Stimulated activated CD4-positive, alpha-beta T cell treated with anti-CD3 and anti-CD28 coated beads, Interleukin-1b, Interleukin-23, amount 100 ng/mL, for 48 hours (primary cell): ENCODE measurements around the gene EFNA3.

Experiments
- DNase-seq: peaks from one replicate; pipeline ENCODE4 v3.0.0-alpha.2; 2020

The EFNA3 gene

GRCh38 chr1:155049651-155050559, 28.7 kb upstream of the EFNA3 start:
- no peak for DNase-seq

DNA sequence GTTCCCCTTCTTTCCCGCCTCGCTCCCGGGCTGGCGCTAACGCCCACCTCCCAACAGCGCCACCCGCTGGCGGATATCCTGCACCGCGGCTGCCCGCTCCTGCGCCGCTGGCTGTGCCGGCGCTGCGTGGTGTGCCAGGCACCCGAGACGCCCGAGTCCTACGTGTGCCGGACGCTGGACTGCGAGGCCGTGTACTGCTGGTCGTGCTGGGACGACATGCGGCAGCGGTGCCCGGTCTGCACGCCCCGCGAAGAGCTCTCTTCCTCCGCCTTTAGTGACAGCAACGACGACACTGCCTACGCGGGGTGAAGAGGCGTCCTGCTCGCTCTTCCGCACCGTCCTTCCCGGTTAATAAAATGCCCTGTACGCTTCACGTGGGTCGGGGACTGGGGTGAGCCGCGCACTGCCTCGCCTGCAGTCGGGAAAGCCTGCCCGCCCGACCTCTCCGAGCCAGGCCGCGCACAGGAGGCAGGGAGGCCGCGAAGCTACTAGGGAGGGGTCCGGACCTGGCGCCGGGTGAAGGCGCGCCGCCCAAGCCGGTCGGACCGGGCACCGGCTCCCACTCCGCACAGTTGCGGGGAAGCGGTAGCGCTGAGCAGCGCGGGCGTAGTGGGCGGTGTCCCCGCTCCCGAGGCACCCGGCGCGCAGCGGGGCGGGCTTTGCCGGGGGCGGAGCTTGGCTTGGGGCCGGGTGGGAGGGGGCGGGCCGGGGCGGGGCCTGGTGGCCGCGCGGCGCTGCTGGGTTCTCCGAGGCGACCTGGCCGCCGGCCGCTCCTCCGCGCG, 27.9 kb upstream of the EFNA3 start, which contains the start of gene ADAM15:
TSS of gene ADAM15 (plus strand) at position 757 of the 782 bp plus-strand sequence. CDS start 71 bp downstream, outside the sequence.
- peak; percentile 77 for DNase-seq

- no peak for DNase-seq
Observed at GRCh38 chr1:155051342-155051776, 27.3 kb upstream of the EFNA3 start.

DNA sequence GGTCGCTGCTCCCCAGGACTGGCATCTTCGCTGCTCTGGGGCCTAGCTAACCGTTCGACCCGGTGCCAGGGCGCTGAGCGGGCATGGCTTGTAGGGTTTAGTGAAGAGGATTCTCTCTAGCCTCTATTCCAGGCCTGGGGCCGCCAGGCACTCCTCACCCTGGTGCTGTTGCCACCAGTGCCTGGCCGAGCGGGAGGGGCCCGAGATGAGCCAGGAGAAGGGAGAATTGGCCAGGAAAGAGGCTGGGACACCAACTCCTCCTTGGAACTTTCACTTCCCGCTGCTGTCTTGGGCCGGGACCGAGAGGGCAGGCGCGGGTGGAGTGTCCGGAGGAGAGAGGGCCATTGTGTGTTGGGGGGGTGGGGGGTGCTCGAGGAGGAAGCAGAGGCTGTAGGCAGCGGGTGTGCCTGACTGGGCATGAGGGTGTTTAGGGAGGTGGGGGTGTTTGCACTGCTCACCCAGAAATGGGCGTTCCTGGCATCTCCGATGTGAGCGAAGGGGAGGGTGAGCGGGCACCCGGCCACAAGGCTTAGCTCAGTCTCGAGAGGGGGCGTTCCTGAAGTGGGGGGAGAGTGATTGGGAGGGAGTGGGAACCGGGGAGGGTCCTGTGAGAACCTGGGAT, 26.7 kb upstream of the EFNA3 start:
- DNase-seq = peak; percentile 30

- peak; percentile 21 for DNase-seq
Observed at GRCh38 chr1:155052439-155053395, 25.9 kb upstream of the EFNA3 start.

GRCh38 chr1:155053531-155054105, 25.0 kb upstream of the EFNA3 start:
- DNase-seq = no peak

DNA sequence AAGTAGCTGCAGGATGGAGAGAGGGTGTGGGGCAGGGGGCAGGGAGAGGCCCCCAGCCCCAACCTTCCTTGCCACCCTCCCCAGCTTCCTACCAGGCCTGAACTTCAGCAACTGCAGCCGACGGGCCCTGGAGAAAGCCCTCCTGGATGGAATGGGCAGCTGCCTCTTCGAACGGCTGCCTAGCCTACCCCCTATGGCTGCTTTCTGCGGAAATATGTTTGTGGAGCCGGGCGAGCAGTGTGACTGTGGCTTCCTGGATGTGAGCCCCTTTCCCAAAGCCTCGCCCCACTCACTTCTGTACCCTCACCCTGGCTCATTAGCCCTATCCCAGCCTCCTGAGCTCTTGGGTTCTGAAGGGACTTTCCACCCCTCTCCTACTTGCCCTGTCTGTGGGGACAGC, 21.5 kb upstream of the EFNA3 start:
- DNase-seq = no peak

DNA sequence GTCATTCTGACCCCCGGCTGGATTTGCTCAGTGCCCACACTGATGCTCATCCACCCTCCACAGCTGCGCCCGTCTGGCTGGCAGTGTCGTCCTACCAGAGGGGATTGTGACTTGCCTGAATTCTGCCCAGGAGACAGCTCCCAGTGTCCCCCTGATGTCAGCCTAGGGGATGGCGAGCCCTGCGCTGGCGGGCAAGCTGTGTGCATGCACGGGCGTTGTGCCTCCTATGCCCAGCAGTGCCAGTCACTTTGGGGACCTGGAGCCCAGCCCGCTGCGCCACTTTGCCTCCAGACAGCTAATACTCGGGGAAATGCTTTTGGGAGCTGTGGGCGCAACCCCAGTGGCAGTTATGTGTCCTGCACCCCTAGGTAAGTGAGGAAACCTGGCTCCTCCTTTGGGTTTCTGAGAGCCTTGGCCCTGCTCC, 20.8 kb upstream of the EFNA3 start:
- DNase-seq = no peak

- no peak for DNase-seq
Observed at GRCh38 chr1:155060736-155061135, 17.9 kb upstream of the EFNA3 start.

DNA sequence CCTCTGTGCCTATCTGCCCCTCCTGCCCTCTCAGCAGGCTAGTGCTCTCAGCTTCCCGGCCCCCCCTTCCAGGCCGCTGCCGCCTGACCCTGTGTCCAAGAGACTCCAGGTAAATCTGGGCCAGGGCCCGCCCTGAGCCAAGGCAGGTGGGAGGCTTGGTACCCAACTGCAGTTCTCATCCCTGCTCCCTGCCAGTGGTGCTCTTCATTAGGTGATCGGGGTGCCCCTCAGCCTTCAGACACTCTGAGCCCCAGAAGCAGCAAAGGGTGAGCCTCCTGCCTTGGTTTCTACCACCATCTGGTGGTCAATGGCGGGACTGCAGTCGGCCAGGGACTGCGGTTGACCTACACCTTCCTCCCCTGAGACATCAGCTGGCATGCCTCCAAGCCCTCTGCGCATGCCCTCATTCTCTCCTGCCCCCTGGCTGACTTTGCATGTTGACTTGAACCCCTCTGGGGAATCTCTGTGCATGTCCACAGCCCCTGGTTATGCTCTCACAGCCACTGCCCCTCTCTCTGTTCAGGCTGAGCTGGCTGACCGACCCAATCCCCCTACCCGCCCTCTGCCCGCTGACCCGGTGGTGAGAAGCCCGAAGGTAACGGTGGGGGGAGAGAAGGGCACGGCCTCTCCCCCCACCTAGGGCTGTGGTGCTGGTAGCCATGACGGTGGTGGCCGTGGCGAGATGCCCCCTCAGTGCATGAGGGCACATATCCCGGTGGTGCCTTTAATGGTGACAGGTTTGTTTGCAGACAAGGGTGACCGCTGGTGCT, 17.1 kb upstream of the EFNA3 start:
- peak; percentile 93 for DNase-seq

GRCh38 chr1:155062151-155062686, 16.4 kb upstream of the EFNA3 start:
- DNase-seq = no peak

- peak; percentile 80 for DNase-seq
Observed at GRCh38 chr1:155062702-155063411, 15.8 kb upstream of the EFNA3 start.

GRCh38 chr1:155063550-155064110, 15.0 kb upstream of the EFNA3 start, which contains the start of gene EFNA4:
Gene EFNA4 (plus strand): TSS chr1:155063740. CDS start chr1:155063824, 84 bp downstream.
- peak; percentile 82 for DNase-seq

- no peak for DNase-seq
Observed at GRCh38 chr1:155064111-155064831, 14.4 kb upstream of the EFNA3 start.

DNA sequence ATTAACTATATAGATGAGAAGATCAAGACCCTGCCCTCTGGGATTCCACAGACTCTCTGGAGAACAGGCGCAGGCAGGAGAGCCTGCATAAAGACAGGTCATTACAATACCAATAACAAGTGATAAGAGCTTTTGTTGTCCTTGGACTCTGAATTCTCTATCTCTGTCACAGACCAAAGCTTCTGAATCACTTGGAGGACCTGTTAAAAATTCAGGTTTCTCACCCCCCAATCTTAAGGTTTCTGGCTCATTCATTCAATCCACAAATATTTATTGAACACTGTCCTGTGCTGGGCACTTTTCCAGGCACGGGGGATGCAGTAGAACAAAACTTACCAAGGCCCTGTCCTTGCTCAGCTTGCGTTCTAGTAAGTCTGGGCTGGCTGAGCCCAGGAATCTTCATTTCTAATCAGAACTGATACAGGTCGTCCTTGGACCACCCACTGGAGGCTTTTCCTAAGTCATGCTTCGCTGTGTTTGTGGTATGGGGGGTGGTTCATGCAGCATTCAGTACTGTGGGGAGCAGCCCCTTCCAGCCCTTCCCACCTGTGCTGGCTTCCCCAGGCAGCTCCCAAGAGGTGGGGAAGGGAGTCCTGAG, 13.7 kb upstream of the EFNA3 start:
- no peak for DNase-seq

DNA sequence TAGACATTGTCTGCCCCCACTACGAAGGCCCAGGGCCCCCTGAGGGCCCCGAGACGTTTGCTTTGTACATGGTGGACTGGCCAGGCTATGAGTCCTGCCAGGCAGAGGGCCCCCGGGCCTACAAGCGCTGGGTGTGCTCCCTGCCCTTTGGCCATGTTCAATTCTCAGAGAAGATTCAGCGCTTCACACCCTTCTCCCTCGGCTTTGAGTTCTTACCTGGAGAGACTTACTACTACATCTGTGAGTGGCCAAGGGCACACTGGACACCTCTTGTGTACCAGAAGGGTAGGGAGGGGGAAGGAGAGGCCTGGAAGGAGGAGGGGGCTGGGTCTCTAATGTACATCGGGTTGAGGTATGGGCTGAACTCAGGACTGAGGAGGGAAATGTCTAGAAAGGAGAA, 11.9 kb upstream of the EFNA3 start:
- DNase-seq = no peak

- no peak for DNase-seq
Observed at GRCh38 chr1:155068599-155068998, 10.0 kb upstream of the EFNA3 start.

DNA sequence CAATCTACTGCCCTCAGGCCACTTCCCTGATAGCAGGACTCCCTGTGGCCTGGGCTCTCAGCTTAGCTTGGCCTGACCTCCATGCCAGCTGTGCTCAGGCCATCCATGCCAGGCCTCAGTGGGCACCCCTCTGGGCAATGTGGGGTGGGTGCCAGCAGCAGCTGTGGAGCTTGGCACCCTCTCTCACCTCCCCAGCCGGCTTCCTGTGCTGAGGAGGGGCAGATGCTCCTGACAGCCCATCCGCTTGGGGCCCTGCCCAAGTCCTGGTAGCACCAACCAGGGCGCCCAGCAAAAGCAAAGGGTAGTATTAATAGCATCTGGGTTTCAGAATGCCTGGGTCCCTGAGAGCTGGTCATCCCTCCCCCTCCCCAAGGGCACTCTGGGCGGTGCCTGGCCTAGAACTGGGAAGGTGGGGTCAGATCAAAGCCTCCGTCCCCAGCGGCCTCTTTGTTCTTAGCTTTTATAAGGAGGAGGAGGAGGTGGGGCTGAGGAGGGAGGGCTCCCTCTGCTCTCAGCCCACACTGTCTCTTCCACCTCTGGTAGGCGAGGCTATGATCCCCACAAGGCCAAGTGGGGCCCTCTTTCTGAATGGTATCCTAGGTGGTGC, 9.0 kb upstream of the EFNA3 start:
- no peak for DNase-seq
